Dendritic cell treated with granulocyte-macrophage colony-stimulating factor and Interleukin-4, amounts not matched to agents 40 ng/mL and 50 ng/mL, for 4 days (primary cell): ENCODE measurements around the gene STARD13.

Experiments used
- H3K27ac Mint-ChIP-seq: one replicate; pipeline ENCODE4 v1.8.0; 2022; ENCODE audit warnings: mild to moderate bottlenecking, mixed read lengths
- H3K27me3 Mint-ChIP-seq: one replicate; pipeline ENCODE4 v1.8.0; 2022; ENCODE audit warnings: mild to moderate bottlenecking, mixed read lengths
- H3K36me3 Mint-ChIP-seq: one replicate; pipeline ENCODE4 v1.8.0; 2022; ENCODE audit warnings: low read depth, mixed read lengths
- H3K4me1 Mint-ChIP-seq: one replicate; pipeline ENCODE4 v1.8.0; 2022; ENCODE audit warnings: low read depth, mixed read lengths
- H3K4me3 Mint-ChIP-seq: one replicate; pipeline ENCODE4 v1.8.0; 2022; ENCODE audit warnings: mild to moderate bottlenecking, moderate library complexity, mixed read lengths
- H3K9me3 Mint-ChIP-seq: one replicate; pipeline ENCODE4 v1.8.0; 2022; ENCODE audit warnings: mixed read lengths
- intact Hi-C: fragments of 100-400 bp; cut with micrococcal nuclease; formaldehyde crosslinking; loops from one replicate; pipeline ENCODE4 v1.15.0; 2022

Gene STARD13

DNA sequence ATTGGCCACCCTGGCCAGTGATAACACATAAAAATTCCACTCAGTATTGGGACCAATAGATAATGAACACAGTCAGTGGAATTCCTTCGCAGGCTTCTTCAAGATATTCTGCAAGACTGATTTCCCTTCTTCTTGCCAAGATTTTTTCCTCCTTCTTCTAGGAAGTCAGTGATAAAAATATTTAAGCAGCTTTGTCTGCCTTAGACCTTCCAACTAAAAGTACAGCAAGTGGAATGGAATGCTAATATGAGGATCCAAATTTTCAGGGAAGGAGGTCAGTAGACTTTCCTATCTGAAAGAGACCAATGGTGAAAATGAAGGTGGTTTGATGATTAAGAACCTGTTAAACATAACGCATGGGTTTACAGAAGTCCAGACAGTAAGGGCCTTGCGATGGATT, 9.6 kb downstream of the STARD13 start:
- no peaks in the 10 kb centered on the region for H3K9me3 Mint-ChIP-seq
- no peaks in the 10 kb centered on the region for H3K27me3 Mint-ChIP-seq
- intact Hi-C loops, result no loop called here
- H3K4me1 Mint-ChIP-seq, result peaks cover 5% of the 10 kb centered on the region
- no peak overlapping the region for H3K4me3 Mint-ChIP-seq
- H3K36me3 Mint-ChIP-seq, result no peaks in the 10 kb centered on the region
- H3K27ac Mint-ChIP-seq, result no peak overlapping the region

DNA sequence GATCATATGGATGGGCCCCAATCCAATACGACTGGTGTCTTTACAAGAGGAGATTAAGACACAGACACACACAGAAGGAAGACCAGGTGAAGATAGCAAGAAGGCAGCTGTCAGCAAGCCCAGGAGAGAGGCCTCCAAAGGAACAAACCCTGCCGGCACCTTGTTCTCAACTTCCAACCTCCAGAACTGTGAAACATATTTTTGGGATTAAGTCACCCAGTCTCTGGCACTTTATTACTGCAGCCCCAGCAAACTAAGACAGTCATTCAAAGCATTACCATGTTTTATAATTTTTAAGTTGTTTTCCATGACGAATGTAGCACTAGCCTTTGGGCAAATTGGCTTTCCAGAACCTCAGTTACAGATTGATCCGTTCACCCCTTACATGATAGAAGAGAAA, 11.3 kb downstream of the STARD13 start:
- H3K27ac Mint-ChIP-seq, result no peak overlapping the region

DNA sequence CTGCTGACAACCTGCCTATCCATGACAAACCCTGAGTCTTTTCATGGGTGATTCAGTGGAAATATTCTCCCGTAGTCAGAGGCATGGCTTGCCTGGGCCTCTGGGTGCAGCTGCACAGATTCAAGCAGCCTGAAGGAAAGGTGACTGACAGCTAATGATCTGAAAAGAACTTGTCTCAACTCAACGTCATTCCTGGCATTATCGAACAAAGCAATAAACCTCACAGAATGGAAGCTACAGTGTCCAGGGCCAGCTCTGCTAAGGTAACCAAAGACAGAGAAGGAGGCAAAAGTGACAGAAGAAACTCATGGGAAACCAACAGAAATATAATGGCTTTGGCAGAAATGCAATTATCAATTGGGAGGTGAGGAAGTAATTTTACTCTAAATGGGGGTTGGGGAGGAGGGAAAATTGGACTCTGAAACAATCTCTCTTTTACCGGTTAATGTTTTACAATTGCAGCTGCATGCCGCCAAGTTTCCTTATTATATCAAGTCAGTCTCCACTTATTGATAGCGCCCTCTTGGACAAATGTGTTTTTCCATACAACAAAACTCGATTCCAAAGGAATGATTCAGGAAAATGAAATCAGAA, 12.9 kb downstream of the STARD13 start:
- no peaks in the 10 kb centered on the region for H3K36me3 Mint-ChIP-seq
- no peak overlapping the region for H3K4me3 Mint-ChIP-seq
- H3K9me3 Mint-ChIP-seq, result no peaks in the 10 kb centered on the region
- intact Hi-C loops, result no loop called here
- H3K4me1 Mint-ChIP-seq, result no peaks in the 10 kb centered on the region
- no peaks in the 10 kb centered on the region for H3K27me3 Mint-ChIP-seq
- H3K27ac Mint-ChIP-seq, result no peak overlapping the region

More for the DNA sequence above, 11.3 kb downstream of the STARD13 start:
- Mint-ChIP-seq H3K4me1 (no peaks in the 10 kb centered on the region), H3K9me3 (no peaks in the 10 kb centered on the region), H3K27me3 (no peaks in the 10 kb centered on the region), H3K36me3 (no peaks in the 10 kb centered on the region), H3K4me3 (no peak overlapping the region)
- intact Hi-C loops, result no loop called here

DNA sequence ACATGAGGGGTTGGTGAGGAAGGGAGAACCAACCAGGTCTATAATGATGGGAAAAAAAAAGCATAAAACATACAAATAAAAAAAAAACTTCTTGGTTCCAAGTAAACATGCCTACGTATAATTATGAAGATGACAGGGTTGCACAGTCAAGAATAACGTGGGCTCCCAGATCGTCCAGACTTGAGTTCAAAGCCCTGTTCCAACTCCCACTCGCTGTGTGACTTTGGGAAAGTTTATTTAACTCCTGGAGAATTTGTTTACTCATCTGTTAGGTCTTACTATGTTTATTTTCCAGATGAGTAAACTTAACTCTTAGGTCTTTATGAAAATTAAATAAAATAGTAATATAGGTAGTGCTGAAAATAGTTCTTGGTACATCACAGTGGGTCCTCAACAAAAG, 13.8 kb downstream of the STARD13 start:
- Mint-ChIP-seq H3K36me3 (no peaks in the 10 kb centered on the region), H3K27me3 (no peaks in the 10 kb centered on the region), H3K4me1 (no peaks in the 10 kb centered on the region), H3K9me3 (no peaks in the 10 kb centered on the region), H3K4me3 (no peak overlapping the region), H3K27ac (no peak overlapping the region)
- intact Hi-C loops, result no loop called here

DNA sequence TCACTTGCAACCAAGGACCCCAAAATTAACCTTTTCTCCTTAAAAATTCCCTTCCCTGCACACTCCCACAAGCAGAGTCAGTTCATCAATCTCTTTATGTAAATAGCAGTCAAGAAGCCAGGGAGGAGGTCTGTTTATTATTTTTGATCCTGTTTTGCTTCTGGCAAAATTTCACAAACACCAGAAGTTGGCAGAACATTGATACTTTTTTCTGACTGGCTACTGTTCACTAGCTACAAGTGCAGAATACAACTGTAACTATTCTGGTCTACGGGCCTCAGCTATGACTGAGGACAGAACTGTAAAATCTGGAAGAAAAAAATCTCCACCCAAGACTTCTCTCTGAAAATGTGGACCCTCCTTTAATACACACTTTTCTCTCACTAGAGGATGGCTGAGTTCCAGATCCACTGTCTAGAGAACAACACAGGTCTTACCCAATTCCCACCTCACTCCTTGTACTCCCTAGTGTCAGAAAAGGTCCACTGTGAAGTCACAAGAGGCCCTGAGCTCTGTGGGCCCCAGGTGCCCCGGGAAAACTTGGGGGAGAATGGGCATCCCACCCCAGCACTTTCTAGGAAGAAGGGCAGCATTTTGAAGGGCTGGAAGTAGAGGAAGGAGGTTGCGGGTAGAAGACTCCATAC, 14.5 kb downstream of the STARD13 start:
- no peak overlapping the region for H3K4me3 Mint-ChIP-seq
- intact Hi-C loops, result no loop called here
- no peaks in the 10 kb centered on the region for H3K9me3 Mint-ChIP-seq
- no peak overlapping the region for H3K27ac Mint-ChIP-seq
- no peaks in the 10 kb centered on the region for H3K27me3 Mint-ChIP-seq
- no peaks in the 10 kb centered on the region for H3K4me1 Mint-ChIP-seq
- no peaks in the 10 kb centered on the region for H3K36me3 Mint-ChIP-seq

DNA sequence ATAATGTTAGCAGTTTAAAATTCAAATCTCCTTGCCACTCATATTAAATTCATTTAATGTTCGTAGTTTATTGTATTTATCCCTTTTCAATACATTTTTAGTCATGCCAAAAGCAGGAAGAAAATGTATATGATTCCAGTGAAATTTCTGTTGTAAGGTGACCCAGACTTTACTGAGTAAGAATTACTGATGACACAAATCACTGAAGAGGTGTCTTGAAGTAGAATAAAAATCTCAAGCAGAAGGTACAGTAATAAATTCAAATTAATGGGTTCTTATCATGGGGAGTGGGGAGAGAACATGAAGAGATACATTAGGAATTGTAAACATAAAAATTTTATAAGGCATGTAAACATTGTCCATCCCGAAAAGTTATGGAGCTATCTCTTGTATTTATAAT, 19.9 kb downstream of the STARD13 start:
- no peak overlapping the region for H3K4me3 Mint-ChIP-seq
- intact Hi-C loops, result no loop called here
- H3K27me3 Mint-ChIP-seq, result no peaks in the 10 kb centered on the region
- no peak overlapping the region for H3K27ac Mint-ChIP-seq
- H3K4me1 Mint-ChIP-seq, result peaks cover 16% of the 10 kb centered on the region
- no peaks in the 10 kb centered on the region for H3K36me3 Mint-ChIP-seq
- H3K9me3 Mint-ChIP-seq, result no peaks in the 10 kb centered on the region

DNA sequence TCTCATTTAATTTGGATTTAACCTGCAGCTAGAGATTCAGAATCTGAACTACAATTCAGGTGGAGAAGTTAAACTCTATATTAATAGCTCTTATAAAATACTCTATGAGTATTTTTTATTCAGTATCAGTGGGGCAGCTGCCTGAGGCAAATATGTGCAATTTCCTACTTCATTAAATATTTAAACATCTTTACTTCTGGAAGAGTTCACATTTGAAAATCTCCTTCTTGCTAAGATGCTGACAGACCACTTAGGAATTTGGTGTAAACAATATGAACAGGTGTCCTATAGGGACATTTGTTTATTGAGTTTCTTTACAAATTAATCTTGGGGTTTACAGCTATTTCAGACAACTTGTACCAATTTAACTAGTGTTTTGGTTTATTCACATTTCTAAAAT, 20.4 kb downstream of the STARD13 start:
- no peak overlapping the region for H3K27ac Mint-ChIP-seq
- H3K4me3 Mint-ChIP-seq, result no peak overlapping the region
- H3K4me1 Mint-ChIP-seq, result peaks cover 16% of the 10 kb centered on the region
- intact Hi-C loops, result no loop called here
- no peaks in the 10 kb centered on the region for H3K36me3 Mint-ChIP-seq
- H3K9me3 Mint-ChIP-seq, result no peaks in the 10 kb centered on the region
- no peaks in the 10 kb centered on the region for H3K27me3 Mint-ChIP-seq

DNA sequence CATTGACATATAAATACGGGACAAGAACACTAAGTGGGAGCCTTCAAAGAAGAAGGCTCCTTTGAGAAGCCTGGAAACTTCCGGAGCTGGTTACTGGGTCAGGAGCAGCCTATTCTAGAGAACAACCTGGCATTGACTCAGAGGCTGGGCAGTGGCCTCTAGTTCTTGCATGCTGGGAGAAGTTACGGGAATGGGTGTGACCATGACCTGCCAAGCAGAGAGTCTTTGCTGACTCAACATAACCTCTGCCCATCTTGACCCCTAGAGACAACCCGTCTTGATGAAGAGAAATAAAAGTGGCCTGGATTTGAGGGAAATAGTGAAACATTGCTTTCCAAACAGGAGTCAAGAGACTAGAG, 21.0 kb downstream of the STARD13 start:
- peaks cover 16% of the 10 kb centered on the region for H3K4me1 Mint-ChIP-seq
- intact Hi-C loops, result no loop called here
- H3K36me3 Mint-ChIP-seq, result no peaks in the 10 kb centered on the region
- no peaks in the 10 kb centered on the region for H3K9me3 Mint-ChIP-seq
- H3K4me3 Mint-ChIP-seq, result no peak overlapping the region
- H3K27ac Mint-ChIP-seq, result no peak overlapping the region
- no peaks in the 10 kb centered on the region for H3K27me3 Mint-ChIP-seq

DNA sequence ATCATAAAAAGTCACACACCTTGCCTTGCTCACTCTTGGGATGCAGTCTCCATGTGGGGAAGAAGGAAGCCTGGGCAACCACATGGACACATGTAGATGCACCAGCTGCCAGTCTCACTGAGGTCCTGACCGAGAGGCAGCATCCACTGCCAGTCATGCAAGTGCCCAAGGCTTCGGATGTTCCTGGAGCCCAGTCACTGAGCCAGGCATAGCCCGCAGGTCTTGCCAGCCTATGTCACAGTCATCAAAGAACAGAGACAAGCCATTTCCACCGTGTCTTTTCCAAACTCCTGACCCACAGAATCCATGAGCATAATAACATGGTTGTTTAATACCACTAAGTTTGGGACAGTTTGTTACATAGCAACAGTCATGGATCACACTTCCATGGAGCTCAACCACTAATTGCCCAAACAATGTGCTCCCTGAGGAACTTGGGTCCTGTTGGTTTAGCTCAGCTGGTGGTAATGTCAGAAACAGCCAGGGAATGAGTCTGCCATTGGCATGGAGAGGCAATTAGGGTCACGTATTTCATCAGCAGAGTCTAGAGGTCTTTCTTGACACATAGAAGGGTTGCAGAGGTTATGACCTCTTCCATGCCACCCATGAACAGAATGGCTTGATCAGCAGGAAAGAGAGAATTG, 21.5 kb downstream of the STARD13 start:
- intact Hi-C loops, result no loop called here
- Mint-ChIP-seq H3K4me1 (peaks cover 16% of the 10 kb centered on the region), H3K36me3 (no peaks in the 10 kb centered on the region), H3K27ac (no peak overlapping the region), H3K4me3 (no peak overlapping the region), H3K27me3 (no peaks in the 10 kb centered on the region), H3K9me3 (no peaks in the 10 kb centered on the region)

DNA sequence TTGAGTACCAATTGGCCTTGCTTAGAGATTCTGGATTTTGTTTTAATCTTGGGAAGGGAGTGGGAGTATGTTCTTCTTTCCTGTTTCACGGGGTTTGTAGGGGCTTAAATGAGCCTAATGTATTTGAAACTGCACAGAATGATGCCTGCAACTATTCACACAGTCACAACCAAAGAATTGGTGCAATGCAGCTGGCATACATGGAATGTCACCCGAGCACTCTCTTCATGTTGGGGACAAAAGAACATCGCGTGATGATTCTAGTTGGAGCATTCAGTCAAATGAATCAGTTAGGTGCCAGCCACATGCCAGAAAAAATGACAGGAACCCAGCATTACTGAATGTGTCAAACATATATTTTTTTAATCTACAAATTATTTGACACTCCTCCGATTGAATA, 22.1 kb downstream of the STARD13 start:
- intact Hi-C loops, result no loop called here
- no peaks in the 10 kb centered on the region for H3K9me3 Mint-ChIP-seq

DNA sequence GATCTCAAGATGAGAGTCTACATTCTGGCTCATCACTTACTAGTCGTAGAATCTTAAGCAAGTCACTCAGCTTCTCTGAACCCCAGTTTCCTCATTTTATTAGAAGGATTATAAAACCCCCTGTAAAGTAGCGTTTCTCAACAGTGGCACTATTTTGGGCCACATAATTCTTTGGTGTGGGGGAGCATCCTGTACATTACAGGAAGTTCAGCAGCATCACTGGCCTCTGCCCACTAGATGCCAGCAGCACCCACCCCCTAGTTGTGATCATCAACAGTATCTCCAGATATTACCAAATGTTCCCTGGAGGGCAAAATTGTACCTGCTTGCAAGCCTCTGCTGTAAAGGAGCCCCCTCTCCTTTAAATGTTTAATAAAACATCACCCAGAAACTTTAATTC, 22.6 kb downstream of the STARD13 start:
- Mint-ChIP-seq H3K9me3 (no peaks in the 10 kb centered on the region), H3K4me3 (no peak overlapping the region), H3K4me1 (peaks cover 16% of the 10 kb centered on the region), H3K36me3 (no peaks in the 10 kb centered on the region), H3K27me3 (no peaks in the 10 kb centered on the region), H3K27ac (peak overlapping the region; percentile 40)
- intact Hi-C loops, result no loop called here

More for the DNA sequence above, 22.1 kb downstream of the STARD13 start:
- Mint-ChIP-seq H3K4me1 (peaks cover 16% of the 10 kb centered on the region), H3K36me3 (no peaks in the 10 kb centered on the region), H3K27ac (no peak overlapping the region), H3K27me3 (no peaks in the 10 kb centered on the region), H3K4me3 (no peak overlapping the region)

DNA sequence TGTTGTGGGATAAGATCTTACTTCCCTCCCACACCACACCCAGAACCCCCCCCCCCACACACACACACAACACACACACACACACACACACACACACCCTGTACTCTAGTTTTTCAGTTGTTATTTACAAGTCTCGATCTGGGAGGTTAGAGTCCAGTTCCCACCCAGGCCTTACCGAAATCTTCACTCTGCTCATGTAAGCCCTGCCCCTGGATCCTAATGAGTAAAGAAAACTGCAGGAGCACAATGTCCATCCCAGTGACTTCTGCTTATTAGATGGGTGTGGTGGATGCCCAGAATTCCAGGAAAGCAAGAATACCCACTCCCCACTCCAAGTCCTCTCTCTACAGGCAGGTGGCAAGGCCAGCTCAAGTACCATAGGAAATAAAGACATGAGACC, 23.0 kb downstream of the STARD13 start:
- Mint-ChIP-seq H3K9me3 (no peaks in the 10 kb centered on the region), H3K36me3 (no peaks in the 10 kb centered on the region), H3K4me1 (peaks cover 16% of the 10 kb centered on the region), H3K27me3 (no peaks in the 10 kb centered on the region), H3K4me3 (no peak overlapping the region), H3K27ac (peak overlapping the region; percentile 40)
- intact Hi-C loops, result no loop called here

DNA sequence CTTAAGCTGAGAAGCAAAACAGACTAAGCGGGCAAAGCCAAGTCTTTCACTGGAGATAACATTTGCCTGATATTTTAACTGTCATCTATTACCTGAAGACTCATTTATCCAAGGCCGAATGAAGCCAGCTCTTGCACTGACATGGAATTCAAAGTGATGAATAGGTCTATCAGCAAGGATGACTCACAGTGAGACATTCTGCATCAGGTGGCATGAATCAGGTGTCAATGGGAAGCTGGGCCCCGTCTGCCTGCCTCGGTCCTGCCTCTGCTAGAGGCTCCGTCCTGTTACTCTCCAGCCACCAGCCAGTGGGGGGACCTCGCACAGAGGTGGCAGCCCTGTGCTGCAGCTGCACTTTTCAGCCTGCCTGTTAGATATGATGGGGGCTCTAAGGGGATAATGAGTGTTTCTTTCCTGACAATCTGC, 23.5 kb downstream of the STARD13 start:
- no peaks in the 10 kb centered on the region for H3K27me3 Mint-ChIP-seq
- intact Hi-C loops, result no loop called here
- H3K4me3 Mint-ChIP-seq, result no peak overlapping the region
- no peaks in the 10 kb centered on the region for H3K9me3 Mint-ChIP-seq
- H3K36me3 Mint-ChIP-seq, result no peaks in the 10 kb centered on the region
- H3K4me1 Mint-ChIP-seq, result peaks cover 16% of the 10 kb centered on the region
- H3K27ac Mint-ChIP-seq, result peak overlapping the region; percentile 40

DNA sequence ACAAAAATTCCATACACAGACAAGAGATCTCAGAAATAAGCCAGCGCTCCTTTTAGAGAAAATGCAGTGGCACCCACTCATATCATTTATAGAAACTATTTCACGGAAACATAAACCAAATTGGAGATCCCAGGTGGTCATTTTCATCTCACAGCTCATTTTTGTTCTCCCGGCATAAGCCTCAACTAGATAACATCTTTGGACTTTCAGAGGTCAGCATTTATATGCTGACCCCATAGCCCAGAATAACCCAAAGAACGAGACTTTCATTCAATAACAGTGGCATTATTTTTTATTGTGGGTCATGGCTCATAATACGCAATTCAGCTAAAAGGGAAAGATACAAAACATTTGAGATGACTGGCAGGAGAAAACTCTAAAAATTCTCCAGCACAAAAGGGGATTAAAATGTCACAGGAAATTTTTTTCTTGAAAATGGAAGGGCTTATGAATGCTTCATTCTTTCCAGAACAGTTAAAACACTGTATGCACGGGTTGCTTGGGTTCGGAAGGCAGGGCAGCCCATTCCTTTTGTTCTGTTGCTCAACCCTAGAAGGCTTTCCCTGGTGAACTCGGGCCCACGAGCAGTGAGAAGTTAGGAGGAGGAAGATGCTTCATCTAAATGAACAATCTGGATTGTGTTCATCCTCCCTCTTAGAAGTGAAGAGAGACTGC, 24.0 kb downstream of the STARD13 start:
- intact Hi-C loops, result no loop called here
- Mint-ChIP-seq H3K4me3 (no peak overlapping the region), H3K27ac (no peak overlapping the region), H3K36me3 (no peaks in the 10 kb centered on the region), H3K4me1 (peaks cover 16% of the 10 kb centered on the region), H3K9me3 (no peaks in the 10 kb centered on the region), H3K27me3 (no peaks in the 10 kb centered on the region)
